ENCODE measurements around the gene IL1B.
"Not testable (repeated sequence)": the region's sequence is repeated elsewhere in the genome, so short reads cannot be mapped to it uniquely, and the experiment has no call there.

IL1B gene

DNA sequence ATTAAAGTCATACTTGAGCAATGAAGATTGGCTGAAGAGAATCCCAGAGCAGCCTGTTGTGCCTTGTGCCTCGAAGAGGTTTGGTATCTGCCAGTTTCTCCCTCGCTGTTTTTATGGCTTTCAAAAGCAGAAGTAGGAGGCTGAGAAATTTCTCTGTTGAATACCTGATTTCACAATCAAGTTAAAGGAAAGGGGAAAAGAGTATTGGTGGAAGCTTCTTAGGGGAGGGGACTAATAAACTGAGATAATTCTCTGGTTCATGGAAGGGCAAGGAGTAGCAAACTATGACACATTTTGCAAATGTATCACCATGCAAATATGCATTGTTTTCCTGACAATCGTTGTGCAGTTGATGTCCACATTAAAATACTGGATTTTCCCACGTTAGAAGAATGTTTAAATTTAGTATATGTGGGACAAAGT lies at the start of gene IL1B:
Gene IL1B (minus strand): TSS at position 85 of the 423 bp plus-strand sequence. CDS start 550 bp downstream, outside the sequence.
- no peak for DNase-seq

DNA sequence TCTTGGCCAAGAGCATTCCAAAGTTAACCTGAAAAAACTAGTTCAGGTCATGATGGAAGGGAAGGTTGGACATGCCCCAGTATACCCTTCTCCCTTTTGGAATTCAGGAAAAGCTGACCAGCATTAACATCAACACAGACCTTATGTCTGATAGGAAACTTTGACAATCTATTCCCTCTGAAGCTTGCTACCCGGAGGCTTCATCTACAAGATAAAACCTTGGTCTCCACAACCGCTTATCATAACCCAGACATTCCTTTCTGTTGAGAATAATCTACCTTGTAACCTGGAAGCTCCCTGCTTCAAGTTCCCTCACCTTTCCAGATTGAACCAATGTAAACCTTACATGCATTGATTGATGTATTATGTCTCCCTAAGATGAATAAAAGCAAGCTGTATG lies 49.7 kb upstream of the IL1B start:
- no peak for DNase-seq

- no peak for DNase-seq
Observed at GRCh38 chr2:112885506-112885902, 48.9 kb upstream of the IL1B start.

- DNase-seq: no peak
Observed at GRCh38 chr2:112884869-112885505, 48.4 kb upstream of the IL1B start.

DNA sequence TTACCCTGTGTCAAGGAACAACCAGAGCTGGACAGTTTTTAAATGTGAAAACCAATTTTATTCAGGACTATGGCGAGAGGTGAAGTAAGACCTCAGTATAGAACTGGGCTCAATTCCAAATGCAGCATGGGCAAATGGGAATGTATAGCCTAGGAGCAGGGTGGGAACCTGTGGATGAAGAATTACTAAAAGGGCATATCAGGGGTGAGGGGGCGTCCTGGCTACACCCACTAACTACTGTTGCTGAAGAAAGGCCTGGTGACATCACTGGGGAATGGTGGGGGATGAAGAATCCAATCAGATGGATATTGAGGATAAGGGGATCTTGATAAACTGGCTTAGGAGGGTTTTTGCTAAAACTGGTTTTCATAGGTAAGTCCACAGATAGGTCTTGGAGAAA lies 47.1 kb upstream of the IL1B start:
- no peak for DNase-seq

GRCh38 chr2:112881217-112881985 lies 44.8 kb upstream of the IL1B start:
- peak; percentile 17 for DNase-seq

- DNase-seq: no peak
Observed at GRCh38 chr2:112880696-112881095, 44.1 kb upstream of the IL1B start.

GRCh38 chr2:112880091-112880531 lies 43.5 kb upstream of the IL1B start:
- no peak for DNase-seq

- no peak for DNase-seq
Observed at GRCh38 chr2:112879491-112880041, 43.0 kb upstream of the IL1B start.

DNA sequence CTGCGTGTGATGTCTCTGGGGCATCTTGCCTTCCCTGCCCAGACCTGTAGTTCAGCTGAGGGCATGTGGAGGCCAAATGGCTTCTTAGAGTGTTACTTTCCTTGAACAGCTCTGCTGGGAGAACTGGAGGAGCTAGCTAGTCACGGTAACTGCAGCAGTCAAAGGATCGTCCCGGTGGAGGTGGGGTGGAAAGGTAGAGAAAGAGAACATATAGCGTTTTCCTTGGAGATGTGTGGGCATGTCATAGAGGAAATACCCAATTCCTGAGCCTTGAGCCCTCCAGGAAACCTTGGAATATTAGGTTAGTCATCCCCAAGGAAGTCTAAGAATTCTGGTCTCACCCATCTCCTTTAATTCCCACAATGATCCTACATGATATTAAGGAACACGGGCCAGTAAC lies 40.8 kb upstream of the IL1B start:
- no peak for DNase-seq

DNA sequence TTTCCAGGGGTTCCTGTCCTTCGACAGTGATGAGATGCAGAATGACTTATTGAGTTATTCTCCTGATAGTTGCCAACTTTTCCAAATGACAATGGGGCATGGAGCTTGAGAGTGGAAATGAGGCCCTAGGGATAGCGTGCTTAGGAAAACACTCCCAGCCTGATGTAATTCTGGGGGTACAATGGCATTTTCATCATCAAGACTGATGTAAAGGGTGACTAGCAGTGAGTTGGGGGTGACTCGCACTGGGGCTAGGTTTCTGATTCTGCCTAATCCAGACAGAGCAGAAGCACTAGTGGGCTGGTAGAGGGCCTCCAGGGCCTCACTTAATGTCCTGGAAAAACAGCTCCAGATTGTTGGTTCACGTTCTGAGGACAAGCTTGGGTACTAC lies 40.4 kb upstream of the IL1B start:
- no peak for DNase-seq

GRCh38 chr2:112876257-112876970 lies 39.8 kb upstream of the IL1B start:
- DNase-seq: no peak

DNA sequence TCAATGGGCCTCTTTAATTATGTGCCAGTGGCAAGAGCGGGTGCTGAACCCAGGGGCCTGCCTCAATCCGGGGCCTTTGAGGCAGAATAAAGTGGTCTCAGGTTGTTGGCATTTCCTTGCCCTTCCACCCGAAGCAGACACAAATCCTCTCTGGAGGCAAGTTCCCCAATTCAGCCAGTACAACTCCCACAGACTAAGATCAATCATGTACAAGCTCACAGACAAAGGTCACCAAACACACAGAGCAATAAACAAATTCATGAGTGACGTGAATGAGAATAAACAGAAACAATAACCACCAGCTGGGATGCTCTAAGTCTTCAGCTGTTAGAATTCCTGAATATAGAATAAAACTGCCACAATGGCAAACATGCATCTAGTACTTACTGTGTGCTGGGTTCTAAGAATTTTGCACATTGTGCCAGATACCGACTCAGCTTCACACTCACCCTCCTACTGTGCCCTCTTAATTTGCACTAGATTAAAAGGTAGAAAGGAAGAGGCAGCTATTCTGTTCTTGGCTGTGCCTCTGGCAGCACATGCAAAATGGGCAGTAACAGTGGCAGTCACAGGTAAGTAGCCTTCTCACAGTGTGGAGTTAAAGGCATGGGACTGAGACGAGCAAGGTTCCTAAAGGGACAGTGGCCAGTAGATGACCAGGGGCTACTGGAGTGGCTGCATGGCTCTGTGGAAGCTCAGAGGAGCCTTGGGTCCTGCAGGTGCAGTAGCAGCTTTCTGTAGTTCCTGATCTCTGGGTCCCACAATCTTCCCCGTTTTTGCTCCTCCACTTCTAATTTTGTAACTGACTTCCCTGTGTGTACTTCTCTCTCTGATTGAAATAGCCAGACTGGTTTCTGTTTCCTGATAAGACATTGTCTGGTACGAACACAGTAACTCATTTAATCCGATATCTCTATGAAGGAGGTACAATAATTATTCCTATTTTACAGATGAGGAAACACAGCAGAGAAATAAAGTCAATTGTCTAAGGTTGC lies 34.6 kb upstream of the IL1B start:
- no peak for DNase-seq

DNA sequence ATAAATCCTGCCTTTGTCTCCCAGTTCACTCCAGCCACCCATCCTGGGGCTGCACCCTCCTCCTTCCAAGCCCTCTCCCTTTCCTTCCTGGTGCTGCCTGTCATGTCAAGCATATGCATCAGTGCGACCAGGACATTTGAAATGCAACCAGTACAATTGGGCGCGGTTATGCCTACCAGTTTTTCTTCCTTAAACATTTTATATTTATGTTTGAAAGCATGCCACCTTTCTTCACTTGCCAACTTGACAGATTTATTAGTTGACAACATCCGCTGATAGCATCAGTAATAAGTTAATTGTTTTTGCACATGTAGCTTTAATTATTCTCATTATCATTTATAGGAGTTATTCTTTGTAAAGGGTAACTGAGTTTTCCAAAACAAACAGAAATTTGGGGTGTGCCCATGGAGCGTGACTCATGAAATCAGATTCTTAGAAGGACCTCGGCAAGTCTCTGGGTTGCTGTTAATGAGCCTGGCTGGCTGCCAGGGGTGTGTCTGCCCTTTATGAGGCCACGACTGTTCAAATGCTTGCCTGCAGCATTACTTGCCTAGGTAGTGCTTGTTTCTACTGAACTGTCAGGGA lies 32.8 kb upstream of the IL1B start:
- DNase-seq: peak; percentile 7

DNA sequence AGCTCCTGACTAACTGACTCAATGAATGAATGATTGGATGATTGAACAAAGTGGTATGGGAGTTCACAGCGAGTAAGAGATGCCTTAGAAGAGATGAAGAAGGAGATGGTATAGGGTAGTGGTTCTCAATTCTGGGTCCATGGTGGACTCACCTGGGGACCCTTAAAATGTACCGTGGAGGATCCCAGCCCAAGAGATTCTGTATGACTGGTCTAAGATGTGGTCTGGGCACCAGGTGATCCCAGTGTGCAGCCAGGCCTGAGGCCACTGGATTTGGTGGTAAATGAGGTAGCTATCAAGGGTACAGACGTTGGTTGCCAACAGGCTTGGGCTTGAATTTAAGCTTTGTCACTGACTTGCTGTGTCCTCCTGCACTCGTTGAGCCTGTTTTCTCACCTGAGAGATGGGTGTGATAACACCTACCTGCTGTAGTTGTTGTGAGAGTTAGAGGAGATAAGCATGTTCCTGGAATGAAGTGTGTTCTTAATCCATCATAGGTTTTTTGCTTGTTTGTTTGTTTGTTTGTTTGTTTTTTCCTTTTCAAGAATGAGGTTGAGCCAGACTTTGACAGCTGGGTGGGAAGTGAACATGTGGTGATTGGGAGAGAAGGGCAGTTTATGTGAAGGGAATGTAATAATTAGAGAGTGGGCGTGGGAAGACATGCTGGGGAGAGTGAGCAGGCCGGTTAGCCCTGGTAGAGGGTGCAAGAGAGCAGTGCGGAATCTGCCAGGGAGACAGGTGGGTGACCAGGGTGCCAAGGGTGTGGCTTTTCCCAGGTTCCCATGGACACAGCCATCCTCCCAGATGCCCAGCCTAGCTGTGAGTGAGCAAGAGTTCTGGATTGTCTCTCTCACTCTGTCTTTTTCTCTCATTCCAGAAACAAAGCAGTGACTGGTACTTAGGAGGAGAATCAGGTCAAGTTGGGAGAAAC lies 31.4 kb upstream of the IL1B start:
- DNase-seq: no peak

DNA sequence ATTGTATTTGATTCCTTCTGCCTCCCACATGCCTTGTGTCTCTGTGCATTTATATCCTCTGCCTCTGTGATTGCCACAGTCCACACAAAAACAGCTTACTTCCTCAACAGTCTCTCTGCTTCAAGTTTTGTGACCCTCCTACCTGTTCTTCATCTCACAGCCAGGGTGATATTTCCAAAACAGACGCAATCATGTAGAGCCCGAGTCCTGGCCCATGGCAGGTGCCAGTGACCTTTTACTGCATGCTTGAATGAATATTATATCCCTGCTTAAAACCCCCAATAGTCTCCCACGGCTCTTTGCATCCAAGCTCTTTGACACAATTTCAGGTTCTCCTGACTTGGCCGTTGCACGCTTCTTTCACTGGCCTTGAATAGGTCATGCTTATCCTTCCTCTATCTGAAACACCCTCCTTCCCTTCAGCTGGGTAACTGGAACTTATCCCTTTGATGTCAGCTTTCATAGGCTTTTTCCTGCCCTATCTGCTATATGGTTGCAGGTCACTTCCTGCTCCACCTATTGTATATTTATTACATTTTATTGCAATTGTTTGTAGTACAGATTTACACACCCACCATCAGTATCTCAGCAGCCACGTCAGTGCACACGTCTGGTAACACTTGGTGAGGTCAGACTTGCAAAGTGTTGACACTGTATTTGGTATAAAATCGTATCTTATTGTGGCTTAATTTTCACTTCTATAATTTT lies 29.7 kb upstream of the IL1B start:
- no peak for DNase-seq

GRCh38 chr2:112864072-112864471 lies 27.5 kb upstream of the IL1B start:
- no peak for DNase-seq

DNA sequence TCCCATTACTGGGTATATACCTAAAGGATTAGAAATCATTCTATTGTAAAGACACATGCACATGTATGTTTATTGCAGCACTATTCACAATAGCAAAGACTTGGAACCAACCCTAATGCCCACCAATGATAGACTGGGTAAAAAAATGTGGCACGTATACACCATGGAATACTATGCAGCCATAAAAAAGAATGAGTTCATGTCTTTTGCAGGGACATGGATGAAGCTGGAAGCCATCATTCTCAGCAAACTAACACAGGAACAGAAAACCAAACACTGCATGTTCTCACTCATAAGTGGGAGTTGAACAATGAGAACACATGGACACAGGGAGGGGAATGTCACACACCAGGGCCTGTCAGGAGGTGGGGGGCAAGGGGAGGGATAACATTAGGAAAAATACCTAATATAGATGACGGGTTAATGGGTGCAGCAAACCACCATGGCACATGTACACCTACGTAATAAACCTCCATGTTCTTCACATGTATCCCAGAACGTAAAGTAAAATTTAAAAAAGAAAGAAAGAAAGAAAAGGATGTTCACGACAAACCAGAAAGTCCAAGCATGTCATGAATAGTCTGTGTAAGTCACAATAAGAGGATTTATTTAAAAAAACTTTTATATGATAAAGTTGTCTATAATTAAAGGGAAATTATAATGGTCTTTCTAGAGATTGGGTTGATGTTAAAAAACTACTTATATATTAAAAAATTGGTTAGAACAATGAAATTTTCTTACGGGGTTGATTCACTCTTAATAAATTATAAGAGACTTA lies 23.0 kb upstream of the IL1B start:
- not testable (repeated sequence) for DNase-seq

- no peak for DNase-seq
Observed at GRCh38 chr2:112850588-112850987, 14.0 kb upstream of the IL1B start.

Measured in amniotic stem cell (primary cell).